Activated CD4-positive, alpha-beta T cell treated with anti-CD3 and anti-CD28 coated beads, Interleukin-2, amount 50 U/mL, for 48 hours (primary cell): ENCODE results near the gene TRIM2.
"Not testable (repeated sequence)": the region's sequence is repeated elsewhere in the genome, so short reads cannot be mapped to it uniquely, and the experiment has no call there.

Experiments
- DNase-seq, 2 experiments: peaks; one replicate each; pipeline ENCODE4 v3.0.0-alpha.2; 2020

TRIM2 gene

GRCh38 chr4:153204247-153204671, at the start of gene TRIM2:
TSS of gene TRIM2 (plus strand) at chr4:153204443. CDS start at chr4:153204531, 88 bp downstream.
- DNase-seq, result no peak

GRCh38 chr4:153155686-153156085, 48.6 kb upstream of the TRIM2 start:
- DNase-seq, result no peak

GRCh38 chr4:153156263-153156662, 48.0 kb upstream of the TRIM2 start:
- peak; percentile 39 to 48 for DNase-seq

- DNase-seq, result no peak
These were observed 47.5 kb upstream of the TRIM2 start for GRCh38 chr4:153156721-153157120.

- DNase-seq, result no peak
These were observed 45.2 kb upstream of the TRIM2 start for GRCh38 chr4:153159016-153159415.

- DNase-seq, result no peak
These were observed 44.5 kb upstream of the TRIM2 start for GRCh38 chr4:153159728-153160221.

GRCh38 chr4:153160821-153161220, 43.4 kb upstream of the TRIM2 start:
- DNase-seq, result no peak

- DNase-seq, result no peak
These were observed 42.8 kb upstream of the TRIM2 start for GRCh38 chr4:153161226-153161963.

GRCh38 chr4:153165236-153165635, 39.0 kb upstream of the TRIM2 start:
- DNase-seq, result not testable (repeated sequence)

- DNase-seq, result no peak
These were observed 37.3 kb upstream of the TRIM2 start for GRCh38 chr4:153166716-153167501.

- no peak for DNase-seq
These were observed 34.5 kb upstream of the TRIM2 start for GRCh38 chr4:153169776-153170175.

GRCh38 chr4:153170407-153170806, 33.8 kb upstream of the TRIM2 start:
- no peak for DNase-seq

GRCh38 chr4:153174821-153175567, 29.2 kb upstream of the TRIM2 start:
- no peak for DNase-seq

- no peak for DNase-seq
These were observed 27.3 kb upstream of the TRIM2 start for GRCh38 chr4:153176938-153177337.

- DNase-seq, result no peak
These were observed 26.4 kb upstream of the TRIM2 start for GRCh38 chr4:153177841-153178240.

GRCh38 chr4:153179100-153179499, 25.1 kb upstream of the TRIM2 start:
- no peak for DNase-seq

GRCh38 chr4:153181293-153181692, 22.9 kb upstream of the TRIM2 start:
- DNase-seq, result no peak

GRCh38 chr4:153181700-153182099, 22.5 kb upstream of the TRIM2 start:
- no peak for DNase-seq

- no peak for DNase-seq
These were observed 21.1 kb upstream of the TRIM2 start for GRCh38 chr4:153183146-153183545.

- no peak for DNase-seq
These were observed 18.9 kb upstream of the TRIM2 start for GRCh38 chr4:153185331-153185852.

GRCh38 chr4:153186046-153186728, 18.1 kb upstream of the TRIM2 start:
- DNase-seq, result no peak
